WTC11 (cell line): ENCODE measurements around the gene EIF5A. TPM values are rescaled to one million over a fixed set of nuclear protein-coding genes. Genes with fewer than 3 reads are reported as not detected.

Experiments used
- ATF1 ChIP-seq: sonication (generic); formaldehyde crosslinking; IDR thresholded peaks from 2 replicates; pipeline ENCODE4 v1.8.1; 2023; ENCODE audit warnings: mild to moderate bottlenecking, moderate library complexity, missing genetic modification reagents
- ESRRA ChIP-seq: sonication (generic); formaldehyde crosslinking; IDR thresholded peaks from 2 replicates; pipeline ENCODE4 v1.8.1; 2022; ENCODE audit warnings: mild to moderate bottlenecking, missing genetic modification reagents, borderline replicate concordance
- ETV6 ChIP-seq: sonication (generic); formaldehyde crosslinking; IDR thresholded peaks from 2 replicates; pipeline ENCODE4 v1.8.1; 2022; ENCODE audit warnings: mild to moderate bottlenecking, missing genetic modification reagents
- GTF2I ChIP-seq: fragments of 250-450 bp; sonication (Bioruptor Pico); conservative IDR thresholded peaks from 2 replicates; pipeline ENCODE4 v1.4.0; 2021; ENCODE audit warnings: mild to moderate bottlenecking
- KAT7 ChIP-seq: sonication (generic); formaldehyde crosslinking; IDR thresholded peaks from 2 replicates; pipeline ENCODE4 v1.8.1; 2023; ENCODE audit warnings: missing genetic modification reagents, mild to moderate bottlenecking, borderline replicate concordance
- MYBL2 ChIP-seq: sonication (generic); formaldehyde crosslinking; IDR thresholded peaks from 2 replicates; pipeline ENCODE4 v1.8.1; 2023; ENCODE audit warnings: mild to moderate bottlenecking, moderate library complexity, missing genetic modification reagents
- NFE2L1 ChIP-seq: sonication (generic); formaldehyde crosslinking; IDR thresholded peaks from 2 replicates; pipeline ENCODE4 v1.8.1; 2023; ENCODE audit warnings: missing genetic modification reagents
- OVOL2 ChIP-seq: fragments of 250-450 bp; sonication (Bioruptor Pico); IDR thresholded peaks from 2 replicates; pipeline ENCODE4 v1.9.0; 2021; ENCODE audit warnings: mild to moderate bottlenecking, borderline replicate concordance
- PRRX2 ChIP-seq: fragments of 250-450 bp; sonication (Bioruptor Pico); IDR thresholded peaks from 2 replicates; pipeline ENCODE4 v1.8.0; 2021; ENCODE audit warnings: mild to moderate bottlenecking
- RELA ChIP-seq: sonication (generic); formaldehyde crosslinking; IDR thresholded peaks from 2 replicates; pipeline ENCODE4 v1.8.1; 2022; ENCODE audit warnings: missing genetic modification reagents, mild to moderate bottlenecking, borderline replicate concordance
- TEAD4 ChIP-seq: sonication (generic); formaldehyde crosslinking; IDR thresholded peaks from 2 replicates; pipeline ENCODE4 v1.8.0; 2022; ENCODE audit warnings: mild to moderate bottlenecking, missing genetic modification reagents
- ZBTB21 ChIP-seq: sonication (generic); formaldehyde crosslinking; IDR thresholded peaks from 2 replicates; pipeline ENCODE4 v1.8.1; 2023; ENCODE audit warnings: mild to moderate bottlenecking, missing genetic modification reagents, borderline replicate concordance
- ZNF138 ChIP-seq: sonication (generic); formaldehyde crosslinking; conservative IDR thresholded peaks from 2 replicates; pipeline ENCODE4 v1.8.1; 2022; ENCODE audit warnings: mild to moderate bottlenecking, moderate library complexity, missing genetic modification reagents
- ZNF219 ChIP-seq: sonication (generic); formaldehyde crosslinking; IDR thresholded peaks from 2 replicates; pipeline ENCODE4 v1.8.0; 2023; ENCODE audit warnings: missing genetic modification reagents, mild to moderate bottlenecking, borderline replicate concordance
- ZNF232 ChIP-seq: sonication (generic); formaldehyde crosslinking; IDR thresholded peaks from 2 replicates; pipeline ENCODE4 v1.8.0; 2022; ENCODE audit warnings: mild to moderate bottlenecking, missing genetic modification reagents
- ZNF263 ChIP-seq: sonication (generic); formaldehyde crosslinking; IDR thresholded peaks from 2 replicates; pipeline ENCODE4 v1.8.1; 2022; ENCODE audit warnings: low read depth, mild to moderate bottlenecking, moderate library complexity, missing genetic modification reagents
- ZNF423 ChIP-seq: fragments of 250-450 bp; sonication (Bioruptor Pico); IDR thresholded peaks from 2 replicates; pipeline ENCODE4 v2.1.2; 2022; ENCODE audit warnings: mild to moderate bottlenecking, moderate library complexity
- ZNF532 ChIP-seq: fragments of 250-450 bp; sonication (Bioruptor Pico); IDR thresholded peaks from 2 replicates; pipeline ENCODE4 v1.9.0; 2021; ENCODE audit warnings: mild to moderate bottlenecking, borderline replicate concordance
- total RNA-seq: library from RNA; stranded (reverse); gene quantifications from 3 replicates; pipeline ENCODE4 v1.2.3, GENCODE V29; 2021
- TF ChIP-seq, protein P1 (sequence below): sonication (generic); formaldehyde crosslinking; IDR thresholded peaks from 2 replicates; pipeline ENCODE4 v1.8.1; 2023; ENCODE audit warnings: mild to moderate bottlenecking, missing genetic modification reagents, moderate library complexity
- TF ChIP-seq, protein P2 (sequence below): sonication (generic); formaldehyde crosslinking; IDR thresholded peaks from 2 replicates; pipeline ENCODE4 v1.8.1; 2023; ENCODE audit warnings: mild to moderate bottlenecking, missing genetic modification reagents, moderate library complexity
- TF ChIP-seq, protein P3 (sequence below): sonication (generic); formaldehyde crosslinking; conservative IDR thresholded peaks from 2 replicates; pipeline ENCODE4 v1.8.1; 2022; ENCODE audit warnings: mild to moderate bottlenecking, missing genetic modification reagents
- TF ChIP-seq, protein P4 (sequence below): sonication (generic); formaldehyde crosslinking; IDR thresholded peaks from 2 replicates; pipeline ENCODE4 v1.8.0; 2023; ENCODE audit warnings: missing genetic modification reagents, mild to moderate bottlenecking, borderline replicate concordance
- TF ChIP-seq, protein P5 (sequence below): fragments of 250-450 bp; sonication (Bioruptor Pico); IDR thresholded peaks from 2 replicates; pipeline ENCODE4 v1.9.0; 2021; ENCODE audit warnings: mild to moderate bottlenecking

Gene EIF5A
- total RNA-seq, 1 experiment from 2014 or later = 1,021 TPM

GRCh38 chr17:7314719-7315569 is 7.5 kb downstream of the EIF5A start, which contains the start of gene GPS2 (continued):
- 0 out of 2 replicates have a peak, but pooled peaks have one; percentile 65 for TF ChIP-seq ZNF532 (CRISPR knock-in tag)
- TF ChIP-seq ZNF263 (CRISPR knock-in tag) = no peak
- TF ChIP-seq ZNF232 (CRISPR knock-in tag) = peak; percentile 76; the same call in 1 of the 2 replicates
- TF ChIP-seq MYBL2 (CRISPR knock-in tag) = peak; percentile 86
- no peak for TF ChIP-seq OVOL2 (CRISPR knock-in tag)
- TF ChIP-seq, protein P1, sequence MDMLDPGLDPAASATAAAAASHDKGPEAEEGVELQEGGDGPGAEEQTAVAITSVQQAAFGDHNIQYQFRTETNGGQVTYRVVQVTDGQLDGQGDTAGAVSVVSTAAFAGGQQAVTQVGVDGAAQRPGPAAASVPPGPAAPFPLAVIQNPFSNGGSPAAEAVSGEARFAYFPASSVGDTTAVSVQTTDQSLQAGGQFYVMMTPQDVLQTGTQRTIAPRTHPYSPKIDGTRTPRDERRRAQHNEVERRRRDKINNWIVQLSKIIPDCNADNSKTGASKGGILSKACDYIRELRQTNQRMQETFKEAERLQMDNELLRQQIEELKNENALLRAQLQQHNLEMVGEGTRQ (CRISPR knock-in tag) = peak; percentile 86
- TF ChIP-seq, protein P2, sequence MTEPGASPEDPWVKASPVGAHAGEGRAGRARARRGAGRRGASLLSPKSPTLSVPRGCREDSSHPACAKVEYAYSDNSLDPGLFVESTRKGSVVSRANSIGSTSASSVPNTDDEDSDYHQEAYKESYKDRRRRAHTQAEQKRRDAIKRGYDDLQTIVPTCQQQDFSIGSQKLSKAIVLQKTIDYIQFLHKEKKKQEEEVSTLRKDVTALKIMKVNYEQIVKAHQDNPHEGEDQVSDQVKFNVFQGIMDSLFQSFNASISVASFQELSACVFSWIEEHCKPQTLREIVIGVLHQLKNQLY (CRISPR knock-in tag) = no peak
- no peak for TF ChIP-seq ZNF138
- no peak for TF ChIP-seq GTF2I (CRISPR knock-in tag)
- no peak for TF ChIP-seq ESRRA (CRISPR knock-in tag)
- TF ChIP-seq RELA (CRISPR knock-in tag) = no peak
- TF ChIP-seq ETV6 (CRISPR knock-in tag) = peak; percentile 48; the same call in 1 of the 2 replicates
- TF ChIP-seq ZNF219 = no peak
- TF ChIP-seq PRRX2 (CRISPR knock-in tag) = no peak
- no peak for TF ChIP-seq ZNF423
- TF ChIP-seq, protein P3, sequence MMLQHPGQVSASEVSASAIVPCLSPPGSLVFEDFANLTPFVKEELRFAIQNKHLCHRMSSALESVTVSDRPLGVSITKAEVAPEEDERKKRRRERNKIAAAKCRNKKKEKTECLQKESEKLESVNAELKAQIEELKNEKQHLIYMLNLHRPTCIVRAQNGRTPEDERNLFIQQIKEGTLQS = no peak
- peak; percentile 44; the same call in 1 of the 2 replicates for TF ChIP-seq TEAD4
- TF ChIP-seq, protein P4, sequence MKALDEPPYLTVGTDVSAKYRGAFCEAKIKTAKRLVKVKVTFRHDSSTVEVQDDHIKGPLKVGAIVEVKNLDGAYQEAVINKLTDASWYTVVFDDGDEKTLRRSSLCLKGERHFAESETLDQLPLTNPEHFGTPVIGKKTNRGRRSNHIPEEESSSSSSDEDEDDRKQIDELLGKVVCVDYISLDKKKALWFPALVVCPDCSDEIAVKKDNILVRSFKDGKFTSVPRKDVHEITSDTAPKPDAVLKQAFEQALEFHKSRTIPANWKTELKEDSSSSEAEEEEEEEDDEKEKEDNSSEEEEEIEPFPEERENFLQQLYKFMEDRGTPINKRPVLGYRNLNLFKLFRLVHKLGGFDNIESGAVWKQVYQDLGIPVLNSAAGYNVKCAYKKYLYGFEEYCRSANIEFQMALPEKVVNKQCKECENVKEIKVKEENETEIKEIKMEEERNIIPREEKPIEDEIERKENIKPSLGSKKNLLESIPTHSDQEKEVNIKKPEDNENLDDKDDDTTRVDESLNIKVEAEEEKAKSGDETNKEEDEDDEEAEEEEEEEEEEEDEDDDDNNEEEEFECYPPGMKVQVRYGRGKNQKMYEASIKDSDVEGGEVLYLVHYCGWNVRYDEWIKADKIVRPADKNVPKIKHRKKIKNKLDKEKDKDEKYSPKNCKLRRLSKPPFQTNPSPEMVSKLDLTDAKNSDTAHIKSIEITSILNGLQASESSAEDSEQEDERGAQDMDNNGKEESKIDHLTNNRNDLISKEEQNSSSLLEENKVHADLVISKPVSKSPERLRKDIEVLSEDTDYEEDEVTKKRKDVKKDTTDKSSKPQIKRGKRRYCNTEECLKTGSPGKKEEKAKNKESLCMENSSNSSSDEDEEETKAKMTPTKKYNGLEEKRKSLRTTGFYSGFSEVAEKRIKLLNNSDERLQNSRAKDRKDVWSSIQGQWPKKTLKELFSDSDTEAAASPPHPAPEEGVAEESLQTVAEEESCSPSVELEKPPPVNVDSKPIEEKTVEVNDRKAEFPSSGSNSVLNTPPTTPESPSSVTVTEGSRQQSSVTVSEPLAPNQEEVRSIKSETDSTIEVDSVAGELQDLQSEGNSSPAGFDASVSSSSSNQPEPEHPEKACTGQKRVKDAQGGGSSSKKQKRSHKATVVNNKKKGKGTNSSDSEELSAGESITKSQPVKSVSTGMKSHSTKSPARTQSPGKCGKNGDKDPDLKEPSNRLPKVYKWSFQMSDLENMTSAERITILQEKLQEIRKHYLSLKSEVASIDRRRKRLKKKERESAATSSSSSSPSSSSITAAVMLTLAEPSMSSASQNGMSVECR = 0 out of 2 replicates have a peak, but pooled peaks have one; percentile 81
- peak; percentile 78; the same call in 1 of the 2 replicates for TF ChIP-seq ZBTB21
- TF ChIP-seq NFE2L1 = peak; percentile 55; the same call in 1 of the 2 replicates
- TF ChIP-seq, protein P5, sequence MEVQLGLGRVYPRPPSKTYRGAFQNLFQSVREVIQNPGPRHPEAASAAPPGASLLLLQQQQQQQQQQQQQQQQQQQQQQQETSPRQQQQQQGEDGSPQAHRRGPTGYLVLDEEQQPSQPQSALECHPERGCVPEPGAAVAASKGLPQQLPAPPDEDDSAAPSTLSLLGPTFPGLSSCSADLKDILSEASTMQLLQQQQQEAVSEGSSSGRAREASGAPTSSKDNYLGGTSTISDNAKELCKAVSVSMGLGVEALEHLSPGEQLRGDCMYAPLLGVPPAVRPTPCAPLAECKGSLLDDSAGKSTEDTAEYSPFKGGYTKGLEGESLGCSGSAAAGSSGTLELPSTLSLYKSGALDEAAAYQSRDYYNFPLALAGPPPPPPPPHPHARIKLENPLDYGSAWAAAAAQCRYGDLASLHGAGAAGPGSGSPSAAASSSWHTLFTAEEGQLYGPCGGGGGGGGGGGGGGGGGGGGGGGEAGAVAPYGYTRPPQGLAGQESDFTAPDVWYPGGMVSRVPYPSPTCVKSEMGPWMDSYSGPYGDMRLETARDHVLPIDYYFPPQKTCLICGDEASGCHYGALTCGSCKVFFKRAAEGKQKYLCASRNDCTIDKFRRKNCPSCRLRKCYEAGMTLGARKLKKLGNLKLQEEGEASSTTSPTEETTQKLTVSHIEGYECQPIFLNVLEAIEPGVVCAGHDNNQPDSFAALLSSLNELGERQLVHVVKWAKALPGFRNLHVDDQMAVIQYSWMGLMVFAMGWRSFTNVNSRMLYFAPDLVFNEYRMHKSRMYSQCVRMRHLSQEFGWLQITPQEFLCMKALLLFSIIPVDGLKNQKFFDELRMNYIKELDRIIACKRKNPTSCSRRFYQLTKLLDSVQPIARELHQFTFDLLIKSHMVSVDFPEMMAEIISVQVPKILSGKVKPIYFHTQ (CRISPR knock-in tag) = no peak; the same call in 1 of the 2 replicates
- TF ChIP-seq ATF1 (CRISPR knock-in tag) = 0 out of 2 replicates have a peak, but pooled peaks have one; percentile 80
- TF ChIP-seq KAT7 (CRISPR knock-in tag) = 0 out of 2 replicates have a peak, but pooled peaks have one; percentile 62
